IMR-90 (cell line): ENCODE results near the gene MSI2. TPM values are rescaled to one million over a fixed set of nuclear protein-coding genes. Genes with fewer than 3 reads are reported as not detected.
A peak's percentile ranks its signal among the peaks of the same experiment; 100 is the strongest.

ENCODE experiments used
- ATAC-seq: fragments of 200-7000 bp; cut with Tn5 transposase; 2 replicates; pipeline ENCODE4 v1.9.1; 2020; ENCODE audit warnings: low read depth, mild to moderate bottlenecking, moderate library complexity
- BruUV-seq: library from RNA; stranded (reverse); fragments of 400-500 nt; replicated peaks from 2 replicates; lab custom pipeline; 2021; lab: Mats Ljungman, UMichigan
- CTCF ChIA-PET: fragments of 300-600 bp; formaldehyde crosslinking; extraction: SDS; loops from one replicate; lab custom pipeline; 2021; ENCODE audit warnings: antibody characterized with exemption; lab: Yijun Ruan, JAX
- POLR2A ChIA-PET: fragments of 300-600 bp; sonication (Branson Sonifier 250); formaldehyde crosslinking; loops from one replicate; lab custom pipeline; 2022; ENCODE audit warnings: antibody characterized with exemption; ENCODE audit not compliant: unreplicated experiment; lab: Charles Lee
- DNase-seq: peaks from one replicate; pipeline ENCODE4 v3.0.0; 2013
- H2AFZ ChIP-seq: replicated peaks from 2 replicates; pipeline ENCODE3; 2013; ENCODE audit warnings: low read length, mild to moderate bottlenecking; ENCODE audit not compliant: poor library complexity
- H2AK5ac ChIP-seq: 2 replicates; pipeline ENCODE4 v1.6.1; 2013; ENCODE audit warnings: low read depth, low read length, inconsistent platforms
- H2AK9ac ChIP-seq: replicated peaks from 2 replicates; pipeline ENCODE3; 2013; ENCODE audit warnings: mild to moderate bottlenecking, low read depth, low read length, moderate library complexity; ENCODE audit not compliant: poor library complexity
- H2BK120ac ChIP-seq: 2 replicates; pipeline ENCODE4 v1.6.1; 2013; ENCODE audit warnings: low read depth, low read length, inconsistent platforms
- H2BK15ac ChIP-seq: 3 replicates; pipeline ENCODE4 v1.6.1; 2013; ENCODE audit warnings: low read depth, low read length, inconsistent platforms
- H2BK20ac ChIP-seq: 2 replicates; pipeline ENCODE4 v1.6.1; 2013; ENCODE audit warnings: low read depth, mild to moderate bottlenecking, inconsistent platforms, low read length, moderate library complexity
- H2BK5ac ChIP-seq: 2 replicates; pipeline ENCODE4 v1.6.1; 2013; ENCODE audit warnings: mild to moderate bottlenecking, low read depth, low read length, inconsistent platforms; ENCODE audit not compliant: poor library complexity, severe bottlenecking
- H3K14ac ChIP-seq: replicated peaks from 2 replicates; pipeline ENCODE4 v1.6.1; 2013; ENCODE audit warnings: low read depth, low read length, inconsistent platforms
- H3K18ac ChIP-seq: 2 replicates; pipeline ENCODE4 v1.6.1; 2013; ENCODE audit warnings: low read depth, low read length, control low read depth
- H3K23ac ChIP-seq: 2 replicates; pipeline ENCODE4 v1.6.1; 2013; ENCODE audit warnings: low read depth, low read length, inconsistent platforms
- H3K27ac ChIP-seq: 2 replicates; pipeline ENCODE4 v1.5.1; 2013; ENCODE audit warnings: mild to moderate bottlenecking, control low read depth, low read length; ENCODE audit not compliant: insufficient read depth
- H3K27me3 ChIP-seq: 2 replicates; pipeline ENCODE4 v1.6.1; 2013; ENCODE audit warnings: low read length; ENCODE audit not compliant: control insufficient read depth, insufficient read depth
- H3K36me3 ChIP-seq: 2 replicates; pipeline ENCODE4 v1.6.1; 2013; ENCODE audit warnings: low read length, mixed read lengths; ENCODE audit not compliant: control insufficient read depth, insufficient read depth
- H3K4ac ChIP-seq: 2 replicates; pipeline ENCODE4 v1.6.1; 2013; ENCODE audit warnings: low read depth, low read length, inconsistent platforms
- H3K4me1 ChIP-seq: 2 replicates; pipeline ENCODE4 v1.6.1; 2013; ENCODE audit warnings: low read length, mixed read lengths; ENCODE audit not compliant: control insufficient read depth, insufficient read depth
- H3K4me2 ChIP-seq: 2 replicates; pipeline ENCODE4 v1.6.1; 2013; ENCODE audit warnings: low read depth, mild to moderate bottlenecking, control low read depth, low read length, moderate library complexity
- H3K4me3 ChIP-seq: 2 replicates; pipeline ENCODE4 v1.5.1; 2013; ENCODE audit warnings: low read depth, mild to moderate bottlenecking, control low read depth, low read length, moderate library complexity; ENCODE audit not compliant: insufficient read depth
- H3K56ac ChIP-seq: 2 replicates; pipeline ENCODE4 v1.6.1; 2013; ENCODE audit warnings: low read length, inconsistent platforms; ENCODE audit not compliant: insufficient read depth; ENCODE audit errors: extremely low read depth
- H3K79me1 ChIP-seq, 2 experiments: 2 replicates each; pipeline ENCODE4 v1.6.1; 2013; ENCODE audit warnings: low read length in 2 of 2, inconsistent platforms in 1 of 2, low read depth in 1 of 2
- H3K9ac ChIP-seq: 2 replicates; pipeline ENCODE4 v1.6.1; 2013; ENCODE audit warnings: low read depth, low read length, control low read depth
- H3K9me1 ChIP-seq: 2 replicates; pipeline ENCODE4 v1.6.1; 2013; ENCODE audit warnings: low read length, inconsistent platforms; ENCODE audit not compliant: insufficient read depth
- H3K9me3 ChIP-seq: 2 replicates; pipeline ENCODE4 v1.6.1; 2013; ENCODE audit warnings: low read length; ENCODE audit not compliant: control insufficient read depth, insufficient read depth
- H4K20me1 ChIP-seq: 2 replicates; pipeline ENCODE4 v1.6.1; 2013; ENCODE audit warnings: low read length, inconsistent platforms; ENCODE audit not compliant: insufficient read depth
- H4K5ac ChIP-seq: 2 replicates; pipeline ENCODE4 v1.6.1; 2013; ENCODE audit warnings: mild to moderate bottlenecking, low read depth, low read length, control low read depth
- H4K8ac ChIP-seq, 2 experiments: 2 replicates each; pipeline ENCODE4 v1.6.1; 2013; ENCODE audit warnings: low read depth in 2 of 2, low read length in 2 of 2, control low read depth in 1 of 2, inconsistent platforms in 1 of 2
- H4K91ac ChIP-seq: 2 replicates; pipeline ENCODE4 v1.6.1; 2013; ENCODE audit warnings: low read depth, low read length, inconsistent platforms; ENCODE audit not compliant: insufficient read depth
- BHLHE40 ChIP-seq: fragments of 150-350 bp; IDR thresholded peaks from 2 replicates; pipeline ENCODE4 v1.6.1; 2016; ENCODE audit warnings: mild to moderate bottlenecking, low read depth, low read length
- RFX5 ChIP-seq: IDR thresholded peaks from 2 replicates; pipeline ENCODE4 v1.8.0; 2012; ENCODE audit warnings: low read depth, mild to moderate bottlenecking, low read length, moderate library complexity
- USF2 ChIP-seq: fragments of 150-350 bp; IDR thresholded peaks from 2 replicates; pipeline ENCODE4 v1.6.1; 2017; ENCODE audit warnings: mild to moderate bottlenecking, antibody characterized with exemption, low read length, low read depth
- WGBS, 2 experiments: methylation state at CpG; one replicate each; pipeline versions ENCODE4 v1.1.5 to v1.1.7; 2013; ENCODE audit warnings: missing lambda C conversion rate in 2 of 2; ENCODE audit not compliant: insufficient read length in 1 of 2; ENCODE audit errors: extremely low coverage in 2 of 2; 5-methylcytosine and 5-hydroxymethylcytosine counted together
- dilution Hi-C: fragments of 300-500 bp; cut with HindIII; formaldehyde crosslinking; loops from one replicate; pipeline ENCODE4 v1.14.3; 2018; ENCODE audit warnings: low sequenced_read_pairs; ENCODE audit not compliant: unreplicated experiment
- in situ Hi-C: fragments of 300-500 bp; cut with MboI; formaldehyde crosslinking; loops from 3 replicates; pipeline ENCODE4 v1.14.3; 2019; ENCODE audit warnings: low sequenced_read_pairs, inconsistent platforms, mixed read lengths
- intact Hi-C: fragments of 100-400 bp; cut with micrococcal nuclease; formaldehyde crosslinking; loops from 2 replicates; pipeline ENCODE4 v1.10.0; 2022
- polyA plus RNA-seq, 3 experiments: library from polyadenylated mRNA; depleted of rRNA; stranded (reverse); fragments of >200 nt; gene quantifications; 2 replicates each; pipeline ENCODE4 v1.2.3, GENCODE V29; 2012; ENCODE audit warnings: low replicate concordance in 1 of 3
- total RNA-seq: library from RNA; depleted of rRNA; stranded (reverse); fragments of >200 nt; gene quantifications from 2 replicates; pipeline ENCODE4 v1.2.3, GENCODE V29; 2012

MSI2 gene
- total and polyA plus RNA-seq, 2 of the 4 experiments (the other 2 are of a cell fraction) = 13.0 to 16.0 TPM

- Histone ChIP-seq H4K5ac (peak overlapping the region; percentile 9; the same call in 1 of the 2 replicates), H2BK20ac (peak overlapping the region; percentile 39; the same call in 1 of the 2 replicates), H2BK15ac (peak overlapping the region; percentile 16; the same call in 1 of the 3 replicates), H3K9me1 (peaks cover 17% of the 10 kb centered on the region; the same call in 1 of the 2 replicates), H3K79me1 (no peaks in the 10 kb centered on the region; a peak in 1 of 4 replicates), H2AK5ac (peak overlapping the region; percentile 69), H2AK9ac (peak overlapping the region; percentile 82), H3K27me3 (no peaks in the 10 kb centered on the region), H3K23ac (peak overlapping the region; percentile 58; the same call in 1 of the 2 replicates), H3K9me3 (no peaks in the 10 kb centered on the region), H3K9ac (no peak overlapping the region), H3K14ac (peak overlapping the region; percentile 65; the same call in 1 of the 2 replicates), H3K4me2 (peak overlapping the region; percentile 80), H4K91ac (0 out of 2 replicates have a peak overlapping the region, but pooled peaks have one; percentile 43), H2BK5ac (no peak overlapping the region), H3K56ac (no peak overlapping the region), H3K4ac (peak overlapping the region; percentile 68), H4K8ac (peak overlapping the region in 1 of 2 experiments; percentile 51; a peak in 1 of 4 replicates), H4K20me1 (no peaks in the 10 kb centered on the region), H3K36me3 (no peaks in the 10 kb centered on the region), H2AFZ (peak overlapping the region; percentile 83), H3K18ac (peak overlapping the region; percentile 38; the same call in 1 of the 2 replicates), H2BK120ac (peak overlapping the region; percentile 40; the same call in 1 of the 2 replicates), H3K27ac (peak overlapping the region; percentile 7; the same call in 1 of the 2 replicates), H3K4me3 (no peak overlapping the region), H3K4me1 (peaks cover 17% of the 10 kb centered on the region)
- in situ Hi-C loops (no loop called here), dilution Hi-C loops (no loop called here), intact Hi-C loops (no loop called here)
- peak; percentile 24 for DNase-seq
- 23% methylated on average over 6 of the region's 24 CpGs; no CpG with 5 or more reads in 1 of the 2 experiments for WGBS, 2 experiments
- CTCF ChIA-PET = interaction anchor here (1.0 to 1.3 kb wide), 2 partner anchors 15 to 67 kb away, joined by 3 read pairs; no protein-coding TSS in a partner anchor
- POLR2A ChIA-PET = no interaction called here
- ATAC-seq = peak; percentile 60
- no TSS peak for BruUV-seq
- TF ChIP-seq BHLHE40 (peak; percentile 62), RFX5 (no peak), USF2 (no peak)
These were observed 348.7 kb downstream of the MSI2 start for GRCh38 chr17:57604771-57605674.
